Right lobe of liver (tissue), 4 donors: ENCODE measurements around the gene HECTD3.

Experiments
- CTCF ChIP-seq, 4 donors: fragments of 200-600 bp in 3 of 4; fragments of 450-650 bp in 1 of 4; IDR thresholded peaks; one replicate each; pipeline versions ENCODE4 v1.5.1 to v1.8.0; 2016 to 2022; ENCODE audit warnings: antibody characterized with exemption in 4 of 4, mild to moderate bottlenecking in 2 of 4
- POLR2A ChIP-seq: fragments of 450-650 bp; IDR thresholded peaks from one replicate; pipeline ENCODE4 v1.6.1; 2017; ENCODE audit warnings: antibody characterized with exemption, mild to moderate bottlenecking
- donor health status: DM: no; HTN: no; CAD: no.
- donor health status: DM: no; HTN: no; CAD: no.
- donor health status: DM: no; HTN: yes; CAD: no.

GRCh38 chr1:45010855-45011811, at the start of gene HECTD3:
- TF ChIP-seq POLR2A (peak; percentile 29), CTCF (IDR thresholded peaks at IDR 0.05) (no peak)
